Activated naive CD8-positive, alpha-beta T cell (primary cell): Measurements from ENCODE around the gene B4GAT1.
"Not testable (repeated sequence)": the region's sequence is repeated elsewhere in the genome, so short reads cannot be mapped to it uniquely, and the experiment has no call there.

Source experiments
- H3K27ac Mint-ChIP-seq: one replicate; pipeline ENCODE4 v1.8.0; 2021; ENCODE audit warnings: mixed read lengths
- H3K27me3 Mint-ChIP-seq: one replicate; pipeline ENCODE4 v1.8.0; 2021; ENCODE audit warnings: mixed read lengths
- H3K36me3 Mint-ChIP-seq: one replicate; pipeline ENCODE4 v1.8.0; 2021; ENCODE audit warnings: mixed read lengths
- H3K4me1 Mint-ChIP-seq: one replicate; pipeline ENCODE4 v1.8.0; 2021; ENCODE audit warnings: low read depth, mixed read lengths
- H3K4me3 Mint-ChIP-seq: one replicate; pipeline ENCODE4 v1.8.0; 2021; ENCODE audit warnings: mild to moderate bottlenecking, mixed read lengths
- H3K9me3 Mint-ChIP-seq: one replicate; pipeline ENCODE4 v1.8.0; 2021; ENCODE audit warnings: low read depth, mixed read lengths

The B4GAT1 gene

GRCh38 chr11:66313321-66314185 is 33.9 kb downstream of the B4GAT1 start:
- Mint-ChIP-seq H3K4me3 (peak overlapping the region; percentile 95), H3K9me3 (no peaks in the 10 kb centered on the region), H3K27me3 (no peaks in the 10 kb centered on the region), H3K27ac (peak overlapping the region; percentile 98), H3K36me3 (peaks cover 2% of the 10 kb centered on the region), H3K4me1 (peaks cover 46% of the 10 kb centered on the region)

GRCh38 chr11:66312549-66313320 is 34.7 kb downstream of the B4GAT1 start:
- Mint-ChIP-seq H3K4me1 (peaks cover 38% of the 10 kb centered on the region), H3K4me3 (peak overlapping the region; percentile 95), H3K36me3 (peaks cover 2% of the 10 kb centered on the region), H3K27me3 (no peaks in the 10 kb centered on the region), H3K9me3 (no peaks in the 10 kb centered on the region), H3K27ac (peak overlapping the region; percentile 98)

GRCh38 chr11:66311965-66312548 is 35.4 kb downstream of the B4GAT1 start:
- H3K9me3 Mint-ChIP-seq = no peaks in the 10 kb centered on the region
- H3K4me3 Mint-ChIP-seq = peak overlapping the region; percentile 95
- peaks cover 2% of the 10 kb centered on the region for H3K36me3 Mint-ChIP-seq
- H3K27me3 Mint-ChIP-seq = peaks cover 1% of the 10 kb centered on the region
- peaks cover 33% of the 10 kb centered on the region for H3K4me1 Mint-ChIP-seq
- peak overlapping the region; percentile 98 for H3K27ac Mint-ChIP-seq

GRCh38 chr11:66311470-66311964 is 35.9 kb downstream of the B4GAT1 start:
- peaks cover 2% of the 10 kb centered on the region for H3K36me3 Mint-ChIP-seq
- peaks cover 1% of the 10 kb centered on the region for H3K27me3 Mint-ChIP-seq
- H3K9me3 Mint-ChIP-seq = no peaks in the 10 kb centered on the region
- H3K27ac Mint-ChIP-seq = peak overlapping the region; percentile 98
- peak overlapping the region; percentile 95 for H3K4me3 Mint-ChIP-seq
- H3K4me1 Mint-ChIP-seq = peaks cover 33% of the 10 kb centered on the region

GRCh38 chr11:66310803-66311440 is 36.5 kb downstream of the B4GAT1 start:
- H3K4me3 Mint-ChIP-seq, H3K9me3 Mint-ChIP-seq, H3K27me3 Mint-ChIP-seq, H3K36me3 Mint-ChIP-seq, H3K27ac Mint-ChIP-seq: not testable (repeated sequence)
- H3K4me1 Mint-ChIP-seq = peaks cover 29% of the 10 kb centered on the region

- Mint-ChIP-seq H3K27ac (no peak overlapping the region), H3K27me3 (peaks cover 1% of the 10 kb centered on the region), H3K9me3 (no peaks in the 10 kb centered on the region), H3K4me3 (no peak overlapping the region), H3K4me1 (peaks cover 23% of the 10 kb centered on the region), H3K36me3 (no peaks in the 10 kb centered on the region)
Observed at GRCh38 chr11:66310324-66310723, 37.1 kb downstream of the B4GAT1 start.

- Mint-ChIP-seq H3K27ac (no peak overlapping the region), H3K4me1 (peaks cover 16% of the 10 kb centered on the region), H3K27me3 (peaks cover 1% of the 10 kb centered on the region), H3K9me3 (no peaks in the 10 kb centered on the region), H3K4me3 (no peak overlapping the region), H3K36me3 (no peaks in the 10 kb centered on the region)
Observed at GRCh38 chr11:66309475-66309874, 38.0 kb downstream of the B4GAT1 start.

GRCh38 chr11:66302656-66303055 is 44.8 kb downstream of the B4GAT1 start:
- Mint-ChIP-seq H3K4me3 (no peak overlapping the region), H3K9me3 (no peaks in the 10 kb centered on the region), H3K4me1 (no peaks in the 10 kb centered on the region), H3K27ac (no peak overlapping the region), H3K36me3 (no peaks in the 10 kb centered on the region), H3K27me3 (peaks cover under 1% of the 10 kb centered on the region)

GRCh38 chr11:66299186-66299585 is 48.2 kb downstream of the B4GAT1 start:
- Mint-ChIP-seq H3K27me3 (no peaks in the 10 kb centered on the region), H3K4me3 (no peak overlapping the region), H3K4me1 (no peaks in the 10 kb centered on the region), H3K9me3 (no peaks in the 10 kb centered on the region), H3K36me3 (no peaks in the 10 kb centered on the region), H3K27ac (no peak overlapping the region)

- no peaks in the 10 kb centered on the region for H3K9me3 Mint-ChIP-seq
- no peak overlapping the region for H3K27ac Mint-ChIP-seq
- peaks cover 4% of the 10 kb centered on the region for H3K36me3 Mint-ChIP-seq
- no peak overlapping the region for H3K4me3 Mint-ChIP-seq
- H3K27me3 Mint-ChIP-seq = peaks cover 9% of the 10 kb centered on the region
- peaks cover 4% of the 10 kb centered on the region for H3K4me1 Mint-ChIP-seq
Observed at GRCh38 chr11:66297610-66298009, 49.8 kb downstream of the B4GAT1 start.
